Heart right ventricle (tissue), 16 donors: ENCODE results near the gene FMO1. TPM values are rescaled to one million over a fixed set of nuclear protein-coding genes. Genes with fewer than 3 reads are reported as not detected.

Experiments
- ATAC-seq, 8 donors: fragments of 200-7000 bp; cut with Tn5 transposase; one replicate each; pipeline ENCODE4 v1.9.1; 2020; ENCODE audit warnings: mild to moderate bottlenecking in 8 of 8, moderate library complexity in 8 of 8, moderate number of reproducible peaks in 1 of 8
- DNase-seq, 2 donors: peaks; one replicate each; pipeline ENCODE4 v3.0.0-alpha.2; 2020
- H3K27ac ChIP-seq, 10 donors: fragments of 200-600 bp; sonication (generic) in 2 of 10; one replicate each; pipeline versions ENCODE4 v1.5.0 to v1.8.0; 2020 to 2022; ENCODE audit warnings: mild to moderate bottlenecking in 3 of 10
- H3K27me3 ChIP-seq, 7 donors: fragments of 200-600 bp; one replicate each; pipeline ENCODE4 v1.8.0; 2021 to 2022; ENCODE audit warnings: mild to moderate bottlenecking in 2 of 7
- H3K36me3 ChIP-seq, 9 donors: fragments of 200-600 bp; sonication (generic) in 1 of 9; one replicate each; pipeline versions ENCODE4 v1.5.0 to v1.8.0; 2020 to 2022; ENCODE audit warnings: mild to moderate bottlenecking in 2 of 9
- H3K4me1 ChIP-seq, 9 donors: fragments of 200-600 bp; sonication (generic) in 1 of 9; one replicate each; pipeline versions ENCODE4 v1.5.0 to v1.8.0; 2020 to 2022; ENCODE audit warnings: mild to moderate bottlenecking in 4 of 9
- H3K4me3 ChIP-seq, 10 donors: fragments of 200-600 bp; sonication (generic) in 2 of 10; one replicate each; pipeline versions ENCODE4 v1.5.0 to v1.8.0; 2020 to 2022; ENCODE audit warnings: mild to moderate bottlenecking in 7 of 10, moderate library complexity in 2 of 10
- H3K9me3 ChIP-seq, 11 donors: fragments of 200-600 bp in 10 of 11; sonication (generic) in 2 of 11; one replicate each; pipeline versions ENCODE4 v1.5.0 to v1.8.0; 2013 to 2022; ENCODE audit warnings: mild to moderate bottlenecking in 2 of 11, control low read depth in 1 of 11, moderate library complexity in 1 of 11
- WGBS, 2 donors: extraction: QIAGEN DNeasy Blood & Tissue Kit; methylation state at CpG; one replicate each; pipeline ENCODE4 v1.1.7; 2013; ENCODE audit warnings: inconsistent platforms in 1 of 2; 5-methylcytosine and 5-hydroxymethylcytosine counted together
- intact Hi-C, 10 donors: fragments of 100-400 bp; cut with DNase I; formaldehyde crosslinking; loops; one replicate each; pipeline versions ENCODE4 v1.11.1 to v1.14.2; 2022
- polyA plus RNA-seq, 2 donors: library from polyadenylated mRNA; stranded (reverse); fragments of 200-250 nt; gene quantifications; one replicate each; pipeline ENCODE4 v1.2.3, GENCODE V29; 2013
- total RNA-seq, 10 donors: library from RNA; stranded (reverse); fragmentation: NEBNext Ultra II Directional in 3 of 10; extraction: Animal tissue kit (Norgen Biotek cat#: 25700) in 3 of 10; gene quantifications; one replicate each; pipeline versions ENCODE4 v1.2.1 to v1.2.4, GENCODE V29; 2021 to 2023
- TF ChIP-seq, protein P1 (sequence below), 9 donors: fragments of 200-600 bp; sonication (generic) in 2 of 9; IDR thresholded peaks; one replicate each; pipeline versions ENCODE4 v1.5.0 to v1.8.0; 2021 to 2022; ENCODE audit warnings: antibody characterized with exemption in 9 of 9, mild to moderate bottlenecking in 5 of 9, moderate library complexity in 1 of 9
- donor health status: Arrhythmogenic right ventricular cardiomyopathy.
- donor health status: ischemic (EF 13 %, LVEDD 7.1; RV severe dilation, severe dysfunction).
- donor health status: healthy with polysubstance abuse.
- donor health status: DM: no; HTN: yes; CAD: no.
- donor health status: DM: no; HTN: no; CAD: no.
- donor health status: ischemic (EF 25% LVEDD 6.9; RV normal size, moderate dysfunction).
- donor health status: ischemic (EF 25% LVEDD 5.7; RV mildly dilated, moderate dysfunction).
- donor health status: healthy.
- donor health status: DM: yes; HTN: yes; CAD: no.
- donor health status: Ischemic cardiomyopathy.
- donor health status: ischemic (EF 35%, LVEDD 5.7; RV mildly dilated, moderate dysfunction).
- donor health status: nonischemic (EF 11% LVEDD 7.7; RV severe dilation, severe dysfunction).
- donor health status: DM: yes; HTN: yes; CAD: no.
- donor health status: PGD.
- donor health status: ischemic (EF 29% LVEDD 5.4; RV normal size, mild dysfunction).
- donor health status: nonischemic (EF 23%, LVEDD 6.1; RV moderate dilation, normal function).

FMO1 gene
- total and polyA plus RNA-seq, 12 donors: 0.15 to 7.8 (median 0.64) TPM; not detected in 3

DNA sequence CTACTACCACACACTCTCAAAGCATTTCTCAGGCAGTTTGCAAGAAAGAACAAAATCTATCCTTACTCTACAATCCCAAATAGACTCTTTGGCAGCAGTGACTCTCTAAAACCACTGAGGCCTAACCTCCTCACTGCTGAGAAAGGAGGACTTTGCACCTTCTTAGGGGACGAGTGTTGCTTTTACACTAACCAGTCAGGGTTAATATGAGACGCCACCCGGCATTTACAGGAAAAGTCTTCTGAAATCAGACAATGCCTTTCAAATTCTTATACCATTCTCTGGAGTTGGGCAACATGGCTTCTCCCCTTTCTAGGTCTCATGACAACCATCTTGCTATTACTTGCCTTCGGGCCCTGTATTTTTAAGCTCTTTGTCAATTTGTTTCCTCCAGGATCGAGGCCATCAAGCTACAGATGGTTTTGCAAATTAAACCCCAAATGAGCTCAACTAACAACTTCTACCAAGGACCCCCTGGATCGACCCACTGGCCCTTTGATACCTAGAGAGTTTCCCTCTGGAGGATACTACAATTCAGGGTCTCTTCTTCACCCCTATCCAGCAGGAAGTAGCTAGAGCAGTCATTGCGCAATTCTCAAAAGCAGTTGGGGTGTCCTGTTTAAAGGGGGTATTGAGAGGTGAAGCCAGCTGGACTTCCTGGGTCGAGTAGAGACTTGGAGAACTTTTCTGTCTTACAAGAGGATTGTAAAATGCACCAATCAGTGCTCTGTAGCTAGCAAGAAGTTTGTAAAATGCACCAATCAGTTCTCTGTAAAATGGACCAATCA is 63.7 kb downstream of the FMO1 start:
- H3K9me3 ChIP-seq: no peaks in the 10 kb centered on the region
- H3K27ac ChIP-seq: no peak overlapping the region
- intact Hi-C loops: loop anchor here (1.0 to 10.0 kb wide), 13 partner anchors 55 to 347 kb away; partner anchors contain the start of genes FMO1 (in 4 of the 10) and PRRC2C (in 1 of the 10)
- 86 to 87% methylated on average over 8 of the region's 8 CpGs for WGBS, 2 donors
- TF ChIP-seq, protein P1, sequence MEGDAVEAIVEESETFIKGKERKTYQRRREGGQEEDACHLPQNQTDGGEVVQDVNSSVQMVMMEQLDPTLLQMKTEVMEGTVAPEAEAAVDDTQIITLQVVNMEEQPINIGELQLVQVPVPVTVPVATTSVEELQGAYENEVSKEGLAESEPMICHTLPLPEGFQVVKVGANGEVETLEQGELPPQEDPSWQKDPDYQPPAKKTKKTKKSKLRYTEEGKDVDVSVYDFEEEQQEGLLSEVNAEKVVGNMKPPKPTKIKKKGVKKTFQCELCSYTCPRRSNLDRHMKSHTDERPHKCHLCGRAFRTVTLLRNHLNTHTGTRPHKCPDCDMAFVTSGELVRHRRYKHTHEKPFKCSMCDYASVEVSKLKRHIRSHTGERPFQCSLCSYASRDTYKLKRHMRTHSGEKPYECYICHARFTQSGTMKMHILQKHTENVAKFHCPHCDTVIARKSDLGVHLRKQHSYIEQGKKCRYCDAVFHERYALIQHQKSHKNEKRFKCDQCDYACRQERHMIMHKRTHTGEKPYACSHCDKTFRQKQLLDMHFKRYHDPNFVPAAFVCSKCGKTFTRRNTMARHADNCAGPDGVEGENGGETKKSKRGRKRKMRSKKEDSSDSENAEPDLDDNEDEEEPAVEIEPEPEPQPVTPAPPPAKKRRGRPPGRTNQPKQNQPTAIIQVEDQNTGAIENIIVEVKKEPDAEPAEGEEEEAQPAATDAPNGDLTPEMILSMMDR (IDR thresholded peaks at IDR 0.05): no peak
- H3K4me1 ChIP-seq: peaks cover 0 to 19% (median 10%) of the 10 kb centered on the region in 9 donors
- no peak overlapping the region for H3K4me3 ChIP-seq
- H3K36me3 ChIP-seq: peaks cover 0 to 6% (median 0%) of the 10 kb centered on the region in 9 donors
- no peaks in the 10 kb centered on the region for H3K27me3 ChIP-seq
- no peak for ATAC-seq
- DNase-seq: no peak

- Histone ChIP-seq H3K36me3 (peaks cover 0 to 18% (median 4%) of the 10 kb centered on the region in 9 donors), H3K27me3 (no peaks in the 10 kb centered on the region), H3K9me3 (peaks cover 0 to 2% (median 0%) of the 10 kb centered on the region in 11 donors), H3K4me3 (peak overlapping the region in 1 of 10 donors; percentile 55), H3K4me1 (peaks cover 0 to 19% (median 10%) of the 10 kb centered on the region in 9 donors), H3K27ac (peak overlapping the region in 9 of 10 donors; percentile 10 to 79 (median 47))
- TF ChIP-seq, protein P1 (IDR thresholded peaks at IDR 0.05): no peak
- intact Hi-C loops: loop anchor here (1.0 to 10.0 kb wide), 13 partner anchors 56 to 349 kb away; partner anchors contain the start of genes FMO1 (in 4 of the 10) and PRRC2C (in 1 of the 10)
- ATAC-seq (no peak), DNase-seq (no peak)
- WGBS, 2 donors: 6 to 13% methylated on average over 1 of the region's 1 CpG
These were observed 65.1 kb downstream of the FMO1 start for GRCh38 chr1:171313319-171313834.

DNA sequence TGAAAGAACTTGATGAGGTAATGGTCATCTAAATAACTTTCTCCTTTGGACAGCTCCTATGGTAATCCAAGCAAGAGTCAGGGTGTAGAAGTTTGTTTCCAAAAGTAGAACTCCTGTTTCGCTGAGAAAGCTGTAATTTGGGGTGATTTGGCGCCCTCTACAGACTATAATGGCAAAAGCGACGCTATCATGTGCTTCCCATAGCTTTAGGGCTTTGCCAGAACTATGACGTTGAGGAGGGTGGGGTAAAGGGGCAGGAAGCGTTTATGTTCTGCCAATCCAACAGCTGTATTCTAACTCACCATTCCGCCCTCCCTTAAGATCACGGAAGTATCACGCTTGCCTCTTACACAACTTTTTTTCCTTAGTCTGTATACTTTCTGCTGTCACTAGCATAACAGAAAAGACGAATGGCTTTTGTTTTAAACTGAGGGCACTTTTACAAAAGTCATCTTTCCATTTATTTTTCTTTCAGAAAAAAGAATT is 65.6 kb downstream of the FMO1 start, which contains the start of gene FMO4:
FMO4 (plus strand) TSS at position 349 of the 486 bp plus-strand sequence. CDS start 5,643 bp downstream, outside the sequence.
- intact Hi-C loops: loop anchor here (1.0 to 10.0 kb wide), 14 partner anchors 57 to 349 kb away; partner anchors contain the start of genes FMO1 (in 4 of the 10) and PRRC2C (in 1 of the 10)
- Histone ChIP-seq H3K4me1 (peaks cover 0 to 19% (median 10%) of the 10 kb centered on the region in 9 donors), H3K9me3 (peaks cover 0 to 7% (median 0%) of the 10 kb centered on the region in 11 donors), H3K36me3 (peaks cover 0 to 23% (median 4%) of the 10 kb centered on the region in 9 donors), H3K27me3 (no peaks in the 10 kb centered on the region), H3K4me3 (peak within 1 kb of the TSS in 8 of 10 donors; percentile 25 to 55 (median 50)), H3K27ac (peak within 1 kb of the TSS in 9 of 10 donors; percentile 36 to 85 (median 69))
- TF ChIP-seq, protein P1 (IDR thresholded peaks at IDR 0.05): peak; percentile 55 to 95 (median 85)
- WGBS, 2 donors: 0 to 1% methylated on average over 10 of the region's 10 CpGs
- ATAC-seq (peak; percentile 100), DNase-seq (peak; percentile 38 to 98)

GRCh38 chr1:171329251-171329650 is 81.0 kb downstream of the FMO1 start:
- Histone ChIP-seq H3K36me3 (peaks cover 0 to 23% (median 0%) of the 10 kb centered on the region in 9 donors), H3K27me3 (no peaks in the 10 kb centered on the region), H3K4me1 (no peaks in the 10 kb centered on the region), H3K9me3 (no peaks in the 10 kb centered on the region), H3K4me3 (no peak overlapping the region), H3K27ac (no peak overlapping the region)
- ATAC-seq (no peak), DNase-seq (no peak)
- intact Hi-C loops: no loop called here
- 94 to 96% methylated on average over 7 of the region's 7 CpGs for WGBS, 2 donors
- TF ChIP-seq, protein P1 (IDR thresholded peaks at IDR 0.05): no peak
